ENCODE data around the gene EXOC1L.
A peak's percentile ranks its signal among the peaks of the same experiment; 100 is the strongest.
"Not testable (repeated sequence)": the region's sequence is repeated elsewhere in the genome, so short reads cannot be mapped to it uniquely, and the experiment has no call there.

The EXOC1L gene

DNA sequence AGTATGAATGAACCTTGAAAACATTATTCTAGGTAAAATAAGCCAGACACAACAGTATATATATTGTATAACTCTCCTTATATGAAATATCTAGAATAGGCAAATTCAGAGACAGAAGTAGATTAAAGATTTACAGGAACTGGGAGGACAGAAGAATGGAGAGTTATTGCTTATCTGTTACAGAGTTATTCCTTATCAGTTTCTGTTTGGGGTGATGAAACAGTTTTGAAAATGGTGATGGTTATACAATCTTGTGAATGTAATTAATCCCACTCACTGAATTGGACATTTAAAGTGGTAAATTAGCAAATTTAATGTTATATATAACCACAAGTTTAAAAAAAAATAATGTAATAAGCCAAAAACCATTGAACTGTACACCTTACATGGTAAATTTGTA, 19.4 kb downstream of the EXOC1L start:
- no peak for DNase-seq

GRCh38 chr4:55840956-55841355, 21.4 kb downstream of the EXOC1L start:
- no peak for DNase-seq

GRCh38 chr4:55841373-55842239, 22.0 kb downstream of the EXOC1L start:
- not testable (repeated sequence) for DNase-seq

GRCh38 chr4:55842312-55842711, 22.7 kb downstream of the EXOC1L start:
- not testable (repeated sequence) for DNase-seq

DNA sequence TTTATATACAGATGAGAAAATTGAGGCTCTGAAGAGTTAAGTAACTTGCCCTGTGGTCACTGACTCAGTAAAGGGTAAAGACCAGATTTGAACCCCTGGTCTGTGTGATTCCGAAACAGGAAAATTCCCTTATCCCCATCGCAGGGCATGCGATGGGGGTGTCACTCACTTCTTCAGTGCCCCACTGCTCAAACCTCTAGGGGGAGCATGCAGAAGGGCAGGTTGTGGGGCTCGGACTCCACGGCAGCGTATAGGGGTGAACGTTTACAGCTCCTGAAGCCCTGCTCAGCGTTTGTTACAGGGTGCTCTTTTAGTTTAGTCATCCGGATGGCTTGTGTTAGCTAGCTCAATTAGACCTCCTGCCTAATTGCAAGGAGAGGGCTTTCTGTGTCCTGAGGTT, 30.1 kb downstream of the EXOC1L start:
- DNase-seq = no peak

- peak; percentile 18 for DNase-seq
Observed at GRCh38 chr4:55851885-55852284, 32.3 kb downstream of the EXOC1L start.

DNA sequence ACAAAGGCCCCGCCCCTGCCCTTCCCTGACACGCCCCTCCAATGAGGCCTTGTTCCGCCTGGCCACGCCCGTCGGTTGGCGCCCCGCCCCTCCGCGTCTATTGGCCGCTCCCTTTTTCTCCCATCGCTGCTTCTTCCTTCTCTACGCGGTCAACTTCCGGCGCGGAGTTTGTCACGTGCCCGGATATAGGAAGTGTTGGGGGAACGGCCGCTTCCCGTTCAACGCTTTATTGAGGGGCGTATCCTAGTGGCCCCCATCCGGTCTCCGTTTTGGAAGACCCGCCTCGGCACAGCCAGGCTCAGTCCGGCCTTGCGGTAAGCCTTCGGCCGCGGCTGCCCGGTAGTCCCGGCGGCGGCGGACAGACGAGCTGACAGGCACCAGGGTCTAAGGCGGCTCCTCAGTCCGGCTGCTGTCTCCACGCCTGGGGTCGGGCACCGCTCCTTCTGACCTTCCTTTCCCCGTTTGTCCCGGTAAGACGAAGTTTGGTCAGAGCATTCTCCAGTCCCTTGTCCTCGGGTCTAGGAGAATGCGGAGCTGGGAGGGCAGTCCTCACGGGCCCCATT, 34.0 kb downstream of the EXOC1L start, which contains the start of gene EXOC1:
Gene EXOC1 (plus strand): TSS at position 165 of the 563 bp plus-strand sequence. CDS start 4,676 bp downstream, outside the sequence.
- peak; percentile 97 for DNase-seq

GRCh38 chr4:55854129-55854528, 34.5 kb downstream of the EXOC1L start:
- no peak for DNase-seq

- no peak for DNase-seq
Observed at GRCh38 chr4:55857586-55857985, 38.0 kb downstream of the EXOC1L start.

- DNase-seq = no peak
Observed at GRCh38 chr4:55859711-55860110, 40.1 kb downstream of the EXOC1L start.

DNA sequence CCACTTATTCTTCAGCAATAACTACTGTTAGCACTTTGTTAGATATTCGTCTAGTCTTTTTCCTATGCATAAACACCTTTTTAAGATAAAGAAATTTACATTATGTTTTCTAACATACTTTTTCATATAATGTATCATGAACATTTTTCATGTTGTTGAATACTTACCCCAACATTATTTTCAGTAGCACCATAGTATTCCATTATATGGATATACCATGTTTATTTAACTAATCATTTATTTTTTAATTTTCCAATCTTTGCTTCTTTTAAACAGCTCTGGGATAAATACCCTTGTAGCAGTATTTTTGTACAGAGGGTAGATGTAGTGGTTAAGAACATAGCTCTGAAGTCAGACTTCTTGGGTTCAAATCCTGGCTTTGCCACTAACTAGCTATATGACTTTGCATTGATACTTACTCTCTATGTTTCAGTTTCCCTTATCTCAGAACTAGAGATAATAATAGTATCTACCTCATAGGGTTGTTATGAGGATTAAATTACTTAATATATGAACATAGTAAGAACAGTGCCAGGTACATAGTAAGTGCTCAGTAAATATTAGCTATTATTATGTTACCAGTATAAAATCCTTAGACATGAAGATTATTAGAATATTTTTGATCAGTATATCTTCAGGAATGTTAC, 45.1 kb downstream of the EXOC1L start:
- no peak for DNase-seq

DNA sequence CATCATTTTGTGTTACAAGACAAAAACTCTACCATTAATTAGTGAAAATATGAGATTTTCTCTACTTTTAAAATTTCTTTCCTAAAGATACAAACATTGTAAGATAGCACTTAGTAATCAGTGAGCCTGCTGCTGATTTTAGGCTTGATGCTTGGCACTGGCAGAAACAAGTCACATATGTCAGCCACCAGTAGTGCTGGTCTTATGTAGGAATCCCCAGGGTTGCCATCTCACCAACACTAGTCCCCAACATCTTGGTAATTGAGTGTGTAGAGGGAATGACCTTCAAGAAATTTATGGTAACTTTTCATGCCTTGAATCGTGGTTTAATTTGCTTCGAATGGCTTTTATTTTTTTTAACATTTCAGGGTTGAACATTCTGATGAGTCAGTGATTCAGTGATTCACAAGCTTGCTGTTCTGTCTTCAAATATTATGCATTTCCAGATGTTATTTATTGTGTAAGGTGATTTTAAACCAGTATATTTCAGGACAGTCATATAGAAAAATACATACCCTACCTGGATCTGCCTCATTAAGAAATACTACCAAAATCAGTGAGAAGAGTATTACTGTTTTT, 45.7 kb downstream of the EXOC1L start:
- DNase-seq = no peak

- DNase-seq = no peak
Observed at GRCh38 chr4:55866290-55866907, 46.8 kb downstream of the EXOC1L start.

DNA sequence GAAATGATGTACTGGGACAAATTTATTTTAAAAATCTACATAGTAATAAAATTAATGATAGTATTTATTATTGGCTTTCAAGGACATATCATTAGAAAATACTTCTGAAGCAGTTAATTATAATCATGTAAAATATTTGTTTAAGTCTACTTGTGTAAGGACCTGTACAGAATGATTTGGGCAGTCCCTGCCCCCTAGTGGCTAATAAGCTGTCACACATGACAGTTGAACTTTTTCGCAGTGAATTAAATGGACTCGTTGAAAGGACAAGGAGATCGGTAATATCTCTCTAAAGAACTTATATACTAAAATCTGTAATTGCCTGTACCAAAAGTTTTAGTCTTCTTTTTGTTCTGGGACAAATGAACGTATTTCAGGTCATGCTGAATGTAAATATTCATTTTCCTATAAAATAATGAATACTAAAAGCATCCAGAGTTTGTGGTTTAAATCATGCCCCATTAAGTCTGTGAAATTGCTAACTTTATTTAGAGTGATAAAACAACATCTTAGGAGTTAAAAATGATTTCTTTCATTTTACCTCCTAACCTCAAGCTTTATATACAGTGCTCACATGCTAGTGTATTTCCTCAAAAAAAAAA, 47.5 kb downstream of the EXOC1L start:
- DNase-seq = no peak

DNA sequence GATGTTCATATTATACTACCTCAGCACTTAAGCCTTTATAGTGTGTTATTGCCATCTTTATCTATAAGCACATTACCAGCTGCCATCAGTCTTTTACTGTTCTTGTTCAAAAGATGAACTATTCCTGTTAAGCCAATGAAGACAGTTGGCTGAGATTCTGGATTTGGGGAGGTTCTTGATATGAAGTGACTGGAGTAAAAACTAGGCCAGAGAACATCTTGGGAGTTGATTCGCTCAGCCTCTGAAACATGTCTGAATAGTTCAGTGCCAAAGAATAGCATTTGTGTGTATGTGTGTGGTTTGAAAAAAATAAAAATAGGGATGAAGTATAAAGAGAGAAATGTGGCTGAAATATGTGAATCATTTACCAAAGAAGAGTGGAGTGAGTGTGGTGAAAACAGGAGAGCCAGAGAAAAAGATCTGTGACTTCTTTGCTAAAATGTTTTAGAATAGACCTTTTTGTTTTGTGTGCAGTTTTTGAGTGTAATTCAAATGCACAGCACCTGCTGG, 49.0 kb downstream of the EXOC1L start:
- no peak for DNase-seq

DNA sequence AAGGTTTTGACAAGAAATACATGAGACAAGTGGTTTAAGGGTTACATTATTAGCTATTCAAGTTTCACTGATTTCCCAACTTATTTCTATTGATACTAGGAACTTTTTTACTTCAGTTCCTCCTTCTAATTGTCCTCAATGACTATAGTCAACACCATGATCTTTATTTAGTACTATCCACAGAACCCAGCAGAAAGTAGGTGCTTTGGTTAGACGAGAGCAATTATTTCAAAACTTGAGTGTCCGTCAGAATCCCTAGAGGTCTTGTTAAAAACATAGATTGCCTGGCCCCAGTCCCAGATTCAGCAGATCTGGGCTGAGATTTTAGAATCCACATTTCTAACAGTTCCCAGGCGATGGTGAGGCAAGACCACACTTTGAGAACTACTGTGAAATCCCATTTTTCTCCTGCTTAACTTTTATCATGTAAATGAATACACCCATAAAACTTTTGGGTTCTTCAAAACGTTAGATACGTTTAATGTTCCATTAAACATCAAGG, 51.8 kb downstream of the EXOC1L start:
- no peak for DNase-seq

DNA sequence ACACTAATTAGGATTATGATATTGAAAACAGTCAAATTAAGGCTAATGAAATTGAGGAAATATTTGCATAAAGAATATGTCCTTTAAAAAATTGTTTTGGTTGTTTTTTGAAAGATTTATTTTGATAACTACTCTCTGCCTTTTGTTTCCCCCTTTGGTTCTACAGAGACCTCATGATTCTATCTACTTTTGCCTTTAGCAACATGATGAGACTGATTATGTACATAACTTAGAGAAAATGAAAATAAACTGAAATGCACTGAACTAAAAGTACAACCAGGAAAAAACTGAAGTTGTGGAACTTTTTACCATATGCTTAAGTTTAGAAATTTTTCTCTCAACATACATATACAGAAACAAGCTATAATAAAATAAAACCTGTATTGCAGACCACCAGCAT, 55.2 kb downstream of the EXOC1L start:
- DNase-seq = no peak

- no peak for DNase-seq
Observed at GRCh38 chr4:55876387-55876786, 56.8 kb downstream of the EXOC1L start.

GRCh38 chr4:55879224-55879623, 59.6 kb downstream of the EXOC1L start:
- DNase-seq = no peak

DNA sequence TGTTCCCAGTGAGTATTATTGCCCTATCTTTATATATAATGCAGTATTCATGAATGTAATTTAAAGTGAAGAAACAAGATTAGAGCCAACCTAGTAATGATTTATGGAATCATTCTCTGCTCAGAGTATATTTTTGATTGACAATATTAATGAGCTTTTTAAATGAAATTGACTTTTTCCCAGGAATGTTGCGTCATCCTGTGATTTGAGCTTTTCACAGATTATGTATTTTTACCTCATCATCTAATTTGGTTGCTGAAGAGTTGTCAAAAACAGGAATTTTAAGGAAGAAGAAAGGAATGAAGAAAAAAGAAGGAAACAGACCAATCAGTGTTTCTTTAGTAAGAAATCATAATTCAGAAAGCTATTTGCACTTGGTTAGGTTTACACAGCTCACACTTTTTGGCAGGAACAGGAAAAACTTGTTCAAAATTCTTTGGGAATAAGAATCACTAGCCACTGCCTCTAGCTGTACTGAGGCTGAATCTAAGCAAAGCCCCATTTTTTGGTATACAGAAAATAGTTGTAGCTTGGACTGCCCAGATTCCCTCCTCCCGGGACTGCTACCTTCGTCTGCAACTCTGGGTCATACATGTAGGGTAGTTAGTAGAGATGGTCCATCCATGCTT, 61.2 kb downstream of the EXOC1L start:
- DNase-seq = no peak

- no peak for DNase-seq
Observed at GRCh38 chr4:55884093-55884850, 64.7 kb downstream of the EXOC1L start.

All from stimulated activated CD4-positive, alpha-beta T cell treated with anti-CD3 and anti-CD28 coated beads, Interleukin-1b, Interleukin-23, amount 100 ng/mL, for 48 hours (primary cell).